GM23248 (cell line): Measurements from ENCODE around the gene CASZ1. TPM values are rescaled to one million over a fixed set of nuclear protein-coding genes. Genes with fewer than 3 reads are reported as not detected.
A peak's percentile ranks its signal among the peaks of the same experiment; 100 is the strongest.

ENCODE experiments used
- DNase-seq: peaks from one replicate; pipeline ENCODE4 v3.0.0-alpha.2; 2015
- H2AFZ ChIP-seq: fragments of 200-600 bp; sonication (generic); 2 replicates; pipeline ENCODE4 v1.6.1; 2016; ENCODE audit warnings: antibody characterized with exemption
- H3F3A ChIP-seq: fragments of 200-600 bp; sonication (generic); 2 replicates; pipeline ENCODE4 v1.6.1; 2016; ENCODE audit warnings: mild to moderate bottlenecking, antibody characterized with exemption, mixed run types; ENCODE audit not compliant: insufficient read depth
- H3K27ac ChIP-seq: fragments of 200-600 bp; sonication (generic); 2 replicates; pipeline ENCODE4 v1.5.1; 2016; ENCODE audit warnings: mild to moderate bottlenecking
- H3K27me3 ChIP-seq: fragments of 200-600 bp; sonication (generic); replicated peaks from 2 replicates; pipeline ENCODE4 v1.6.1; 2016; ENCODE audit warnings: mild to moderate bottlenecking; ENCODE audit not compliant: insufficient read depth
- H3K36me3 ChIP-seq: fragments of 200-600 bp; sonication (generic); 2 replicates; pipeline ENCODE4 v1.6.1; 2016; ENCODE audit warnings: low read depth, mild to moderate bottlenecking
- H3K4me1 ChIP-seq: fragments of 200-600 bp; sonication (generic); 2 replicates; pipeline ENCODE4 v1.6.1; 2016; ENCODE audit warnings: mild to moderate bottlenecking; ENCODE audit not compliant: insufficient read depth
- H3K4me2 ChIP-seq: fragments of 200-600 bp; sonication (generic); one replicate; pipeline ENCODE4 v1.6.1; 2016; ENCODE audit warnings: mild to moderate bottlenecking; ENCODE audit not compliant: unreplicated experiment
- H3K4me3 ChIP-seq: fragments of 200-600 bp; sonication (generic); 2 replicates; pipeline ENCODE4 v1.5.1; 2016; ENCODE audit warnings: mild to moderate bottlenecking
- H3K79me2 ChIP-seq: fragments of 200-600 bp; sonication (generic); 2 replicates; pipeline ENCODE4 v1.6.1; 2016; ENCODE audit warnings: mild to moderate bottlenecking; ENCODE audit not compliant: insufficient read depth
- H3K9ac ChIP-seq: fragments of 200-600 bp; sonication (generic); 2 replicates; pipeline ENCODE4 v1.6.1; 2016; ENCODE audit warnings: mild to moderate bottlenecking
- H3K9me2 ChIP-seq: fragments of 200-600 bp; sonication (generic); 2 replicates; pipeline ENCODE4 v1.6.1; 2016; ENCODE audit warnings: mixed run types, mild to moderate bottlenecking, moderate library complexity; ENCODE audit not compliant: insufficient read depth
- H3K9me3 ChIP-seq: fragments of 200-600 bp; sonication (generic); one replicate; pipeline ENCODE4 v1.6.1; 2017; ENCODE audit warnings: low read depth
- H4K20me1 ChIP-seq: fragments of 200-600 bp; sonication (generic); 2 replicates; pipeline ENCODE4 v1.6.0; 2016; ENCODE audit not compliant: insufficient read depth
- EZH2 ChIP-seq: fragments of 200-600 bp; sonication (generic); IDR thresholded peaks from 2 replicates; pipeline ENCODE4 v1.6.1; 2018; ENCODE audit warnings: antibody characterized with exemption, mild to moderate bottlenecking; ENCODE audit not compliant: insufficient read depth, poor library complexity, severe bottlenecking
- EZH2phosphoT487 ChIP-seq: fragments of 200-600 bp; sonication (generic); IDR thresholded peaks from 2 replicates; pipeline ENCODE4 v1.6.1; 2018; ENCODE audit warnings: antibody characterized with exemption, moderate library complexity, mild to moderate bottlenecking, low read depth; ENCODE audit not compliant: insufficient read depth
- WGBS, 2 experiments: methylation state at CpG; one replicate each; pipeline ENCODE4 v1.1.6; 2015 to 2017; ENCODE audit warnings: low lambda C conversion rate in 2 of 2, low coverage in 1 of 2; ENCODE audit errors: missing lambda C conversion rate in 2 of 2; 5-methylcytosine and 5-hydroxymethylcytosine counted together
- in situ Hi-C: fragments of 300-500 bp; cut with MboI; formaldehyde crosslinking; loops from 2 replicates; pipeline ENCODE4 v1.15.0; 2020
- polyA plus RNA-seq: library from polyadenylated mRNA; unstranded; fragments of >200 nt; fragmentation: Nextera tagmentation; extraction: Ambion mirVana; gene quantifications from 2 replicates; pipeline ENCODE4 v1.2.1, GENCODE V29; 2016
- total RNA-seq: library from RNA; depleted of rRNA; stranded (reverse); fragments of >200 nt; shearing (Covaris generic); gene quantifications from 2 replicates; pipeline ENCODE4 v1.2.3, GENCODE V29; 2014

CASZ1 gene
- total and polyA plus RNA-seq, 2 experiments from 2014 or later = 0.11 to 0.54 TPM

- peaks cover 18% of the 10 kb centered on the region for H3K4me1 ChIP-seq
- 91 to 94% methylated on average over 6 of the region's 6 CpGs for whole genome bisulfite sequencing, 2 experiments
- no peaks in the 10 kb centered on the region for H3K79me2 ChIP-seq
- no peak overlapping the region for H3K27ac ChIP-seq
- TF ChIP-seq EZH2phosphoT487 = no peak
- TF ChIP-seq EZH2 = no peak
- no peaks in the 10 kb centered on the region for H3K27me3 ChIP-seq
- no peaks in the 10 kb centered on the region for H3K9me3 ChIP-seq
- in situ Hi-C loops = no loop called here
- H3K4me3 ChIP-seq = no peak overlapping the region
- H3K36me3 ChIP-seq = no peaks in the 10 kb centered on the region
- H3K9ac ChIP-seq = no peak overlapping the region
- no peak overlapping the region for H2AFZ ChIP-seq
- DNase-seq = no peak
- H3K4me2 ChIP-seq = no peak overlapping the region
- H4K20me1 ChIP-seq = no peaks in the 10 kb centered on the region
- no peaks in the 10 kb centered on the region for H3K9me2 ChIP-seq
- H3F3A ChIP-seq = peaks cover 22% of the 10 kb centered on the region
Measured at GRCh38 chr1:10601342-10602070, 194.9 kb downstream of the CASZ1 start.

GRCh38 chr1:10599194-10599861 is 197.1 kb downstream of the CASZ1 start:
- H3K9me2 ChIP-seq = no peaks in the 10 kb centered on the region
- H3K4me3 ChIP-seq = no peak overlapping the region
- no peak for TF ChIP-seq EZH2phosphoT487
- no peak for TF ChIP-seq EZH2
- 0 out of 2 replicates have a peak overlapping the region, but pooled peaks have one; percentile 31 for H3K9ac ChIP-seq
- WGBS, 2 experiments = 67 to 72% methylated on average over 6 of the region's 6 CpGs
- H3K27me3 ChIP-seq = no peaks in the 10 kb centered on the region
- H3F3A ChIP-seq = peaks cover 22% of the 10 kb centered on the region
- H3K27ac ChIP-seq = peak overlapping the region; percentile 70
- peaks cover 18% of the 10 kb centered on the region for H3K4me1 ChIP-seq
- DNase-seq = peak; percentile 84
- H3K9me3 ChIP-seq = no peaks in the 10 kb centered on the region
- H4K20me1 ChIP-seq = no peaks in the 10 kb centered on the region
- no peak overlapping the region for H2AFZ ChIP-seq
- in situ Hi-C loops = no loop called here
- H3K4me2 ChIP-seq = peak overlapping the region; percentile 46
- H3K79me2 ChIP-seq = no peaks in the 10 kb centered on the region
- H3K36me3 ChIP-seq = no peaks in the 10 kb centered on the region

GRCh38 chr1:10598389-10598702 is 198.1 kb downstream of the CASZ1 start:
- Histone ChIP-seq H4K20me1 (no peaks in the 10 kb centered on the region), H3K9me2 (no peaks in the 10 kb centered on the region), H3K4me1 (peaks cover 18% of the 10 kb centered on the region), H3K4me2 (no peak overlapping the region), H3K27ac (no peak overlapping the region), H2AFZ (no peak overlapping the region), H3K4me3 (no peak overlapping the region), H3K9ac (no peak overlapping the region), H3K27me3 (no peaks in the 10 kb centered on the region), H3K79me2 (no peaks in the 10 kb centered on the region), H3K36me3 (no peaks in the 10 kb centered on the region), H3F3A (peaks cover 22% of the 10 kb centered on the region), H3K9me3 (no peaks in the 10 kb centered on the region)
- TF ChIP-seq EZH2 (no peak), EZH2phosphoT487 (no peak)
- no peak for DNase-seq
- in situ Hi-C loops = no loop called here
- 90 to 92% methylated on average over 6 of the region's 6 CpGs for whole genome bisulfite sequencing, 2 experiments

GRCh38 chr1:10597492-10598388 is 198.7 kb downstream of the CASZ1 start:
- H3F3A ChIP-seq = peaks cover 22% of the 10 kb centered on the region
- WGBS, 2 experiments = 85 to 93% methylated on average over 13 of the region's 13 CpGs
- no peak overlapping the region for H2AFZ ChIP-seq
- H3K27ac ChIP-seq = no peak overlapping the region
- H4K20me1 ChIP-seq = no peaks in the 10 kb centered on the region
- in situ Hi-C loops = no loop called here
- H3K27me3 ChIP-seq = no peaks in the 10 kb centered on the region
- no peaks in the 10 kb centered on the region for H3K79me2 ChIP-seq
- H3K4me2 ChIP-seq = no peak overlapping the region
- H3K9ac ChIP-seq = no peak overlapping the region
- H3K36me3 ChIP-seq = no peaks in the 10 kb centered on the region
- no peaks in the 10 kb centered on the region for H3K9me2 ChIP-seq
- TF ChIP-seq EZH2 = no peak
- TF ChIP-seq EZH2phosphoT487 = no peak
- no peak for DNase-seq
- peaks cover 18% of the 10 kb centered on the region for H3K4me1 ChIP-seq
- H3K4me3 ChIP-seq = no peak overlapping the region
- no peaks in the 10 kb centered on the region for H3K9me3 ChIP-seq
